AG09319 (cell line): ENCODE data around the gene MDM1.

Experiments used
- DNase-seq: peaks from one replicate; pipeline ENCODE4 v3.0.0-alpha.2; 2010; ENCODE audit warnings: low read depth; ENCODE audit errors: extremely low read depth
- CTCF ChIP-seq: IDR thresholded peaks from 2 replicates; pipeline ENCODE4 v1.5.1; 2011; ENCODE audit warnings: low read depth, mild to moderate bottlenecking, inconsistent platforms, low read length, moderate library complexity

The MDM1 gene

GRCh38 chr12:68294251-68294650 is 37.9 kb downstream of the MDM1 start:
- DNase-seq = no peak
- TF ChIP-seq CTCF = no peak

- DNase-seq = no peak
- TF ChIP-seq CTCF = no peak
These were observed 38.8 kb downstream of the MDM1 start for GRCh38 chr12:68293347-68293746.

GRCh38 chr12:68292151-68292943 is 39.8 kb downstream of the MDM1 start:
- DNase-seq = no peak

GRCh38 chr12:68291396-68292036 is 40.6 kb downstream of the MDM1 start:
- no peak for DNase-seq
- no peak for TF ChIP-seq CTCF

More at GRCh38 chr12:68292151-68292943, 39.8 kb downstream of the MDM1 start:
- TF ChIP-seq CTCF = no peak

GRCh38 chr12:68290126-68290525 is 42.0 kb downstream of the MDM1 start:
- DNase-seq = no peak
- TF ChIP-seq CTCF = no peak

- no peak for DNase-seq
- TF ChIP-seq CTCF = no peak
These were observed 45.1 kb downstream of the MDM1 start for GRCh38 chr12:68287106-68287505.

- no peak for TF ChIP-seq CTCF
- no peak for DNase-seq
These were observed 45.8 kb downstream of the MDM1 start for GRCh38 chr12:68286396-68286795.
